Ecto neural progenitor cell (in vitro differentiated cells): ENCODE data around the gene KIRREL3.

ENCODE experiments used
- DNase-seq: peaks from one replicate; pipeline ENCODE4 v3.0.0-alpha.2; 2018; ENCODE audit warnings: low spot score

Gene KIRREL3

DNA sequence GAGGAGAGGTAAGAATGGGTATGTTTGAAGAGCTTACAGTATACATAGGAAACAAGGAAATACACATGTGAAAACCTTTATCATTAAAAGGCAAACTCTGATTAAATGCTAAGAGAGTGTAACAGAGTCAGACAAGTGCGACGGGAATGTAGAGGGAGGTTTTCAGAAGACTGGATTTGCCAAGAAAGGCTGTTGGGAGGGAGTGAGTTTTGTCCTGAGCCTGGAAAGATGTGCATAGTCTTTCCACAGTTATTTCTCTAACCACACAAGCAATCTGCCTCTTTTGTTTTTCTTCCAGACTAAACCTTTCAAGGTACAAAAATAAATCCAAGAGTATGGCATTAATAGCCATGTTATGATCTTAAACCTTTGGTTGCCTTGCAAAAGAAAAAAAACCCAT, 170.9 kb downstream of the KIRREL3 start:
- no peak for DNase-seq

DNA sequence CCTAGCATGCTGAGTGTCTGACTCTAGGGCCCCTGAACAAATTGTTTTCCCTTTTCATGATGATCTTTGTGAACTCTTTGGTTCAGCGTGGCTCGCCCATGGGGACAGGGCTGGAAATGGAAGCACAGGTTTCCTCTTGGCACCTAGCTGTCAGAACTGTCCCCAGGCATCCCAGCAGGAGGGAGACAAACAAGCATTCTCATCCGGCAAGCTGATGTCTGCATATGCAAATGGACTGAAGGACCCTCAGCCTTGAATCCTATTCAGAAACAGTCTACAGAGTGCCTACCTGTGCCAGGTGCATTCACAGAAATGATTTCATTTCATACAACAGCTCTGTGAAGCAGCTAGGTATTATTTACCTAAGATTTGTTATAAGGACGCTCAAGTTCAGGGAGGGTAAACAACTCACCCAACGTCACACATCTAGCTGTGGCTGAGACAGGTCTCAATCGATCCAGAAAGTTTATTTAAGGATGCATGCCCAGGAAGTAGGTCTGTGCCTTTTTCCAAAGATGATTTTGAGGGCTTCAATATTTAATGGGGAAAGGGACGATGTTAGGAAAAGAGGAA, 176.4 kb downstream of the KIRREL3 start:
- no peak for DNase-seq

DNA sequence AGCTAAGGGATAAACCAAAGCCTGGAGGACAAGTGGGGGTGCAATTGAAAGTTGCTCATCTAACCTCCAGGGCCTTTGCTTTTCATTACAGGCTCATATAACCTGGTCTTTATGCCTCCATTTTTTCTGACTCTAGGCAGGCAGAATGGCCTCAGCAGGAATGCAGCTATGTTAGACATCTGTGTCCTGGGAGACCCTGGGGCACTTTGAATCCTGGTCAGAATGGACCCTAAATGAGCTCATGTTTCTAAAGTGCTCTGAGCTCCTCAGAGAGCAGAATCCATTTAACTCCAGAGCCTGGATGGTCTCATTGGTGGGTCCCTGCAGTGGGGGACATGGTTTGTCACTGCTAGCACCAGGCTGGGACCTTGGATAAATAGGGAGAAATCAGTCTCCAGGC, 177.3 kb downstream of the KIRREL3 start:
- no peak for DNase-seq

DNA sequence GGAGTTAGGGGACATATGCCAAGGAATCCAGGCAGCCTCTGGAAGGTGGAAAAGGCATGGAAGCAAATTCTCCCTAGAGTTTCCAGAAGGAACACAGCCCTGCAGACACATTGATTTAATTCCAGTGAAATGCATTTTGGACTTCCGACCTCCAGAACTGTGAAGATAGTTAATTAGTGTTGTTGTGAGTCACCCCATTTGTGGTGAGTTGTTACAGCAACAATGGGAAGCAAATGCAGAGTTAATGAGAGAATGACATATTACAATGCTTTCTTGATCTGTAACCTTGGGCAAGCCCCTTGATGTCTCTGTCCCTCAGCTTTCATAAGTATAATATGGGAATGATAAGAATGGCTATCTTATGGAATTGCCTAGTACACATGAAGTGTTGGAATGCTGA, 178.7 kb downstream of the KIRREL3 start:
- DNase-seq: no peak

DNA sequence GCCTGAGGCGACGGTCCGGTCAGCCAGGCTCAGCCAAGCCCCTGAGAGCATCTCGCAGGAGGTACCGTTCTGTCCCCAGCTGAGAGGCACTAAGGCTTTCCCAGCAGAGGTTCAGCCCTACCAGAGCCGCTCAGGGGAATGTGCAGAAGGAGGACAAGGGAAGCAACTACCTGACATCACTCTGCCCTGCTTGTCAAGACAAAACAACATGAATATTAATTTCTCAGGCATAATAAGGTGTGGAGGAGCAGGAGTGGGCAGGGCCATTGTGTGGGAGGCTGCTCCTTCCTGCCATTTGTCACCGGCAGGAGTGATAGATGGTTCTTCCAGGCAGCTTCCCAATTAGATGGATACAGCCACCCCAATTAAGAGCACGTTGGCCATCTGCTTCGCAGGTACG, 181.4 kb downstream of the KIRREL3 start:
- no peak for DNase-seq

DNA sequence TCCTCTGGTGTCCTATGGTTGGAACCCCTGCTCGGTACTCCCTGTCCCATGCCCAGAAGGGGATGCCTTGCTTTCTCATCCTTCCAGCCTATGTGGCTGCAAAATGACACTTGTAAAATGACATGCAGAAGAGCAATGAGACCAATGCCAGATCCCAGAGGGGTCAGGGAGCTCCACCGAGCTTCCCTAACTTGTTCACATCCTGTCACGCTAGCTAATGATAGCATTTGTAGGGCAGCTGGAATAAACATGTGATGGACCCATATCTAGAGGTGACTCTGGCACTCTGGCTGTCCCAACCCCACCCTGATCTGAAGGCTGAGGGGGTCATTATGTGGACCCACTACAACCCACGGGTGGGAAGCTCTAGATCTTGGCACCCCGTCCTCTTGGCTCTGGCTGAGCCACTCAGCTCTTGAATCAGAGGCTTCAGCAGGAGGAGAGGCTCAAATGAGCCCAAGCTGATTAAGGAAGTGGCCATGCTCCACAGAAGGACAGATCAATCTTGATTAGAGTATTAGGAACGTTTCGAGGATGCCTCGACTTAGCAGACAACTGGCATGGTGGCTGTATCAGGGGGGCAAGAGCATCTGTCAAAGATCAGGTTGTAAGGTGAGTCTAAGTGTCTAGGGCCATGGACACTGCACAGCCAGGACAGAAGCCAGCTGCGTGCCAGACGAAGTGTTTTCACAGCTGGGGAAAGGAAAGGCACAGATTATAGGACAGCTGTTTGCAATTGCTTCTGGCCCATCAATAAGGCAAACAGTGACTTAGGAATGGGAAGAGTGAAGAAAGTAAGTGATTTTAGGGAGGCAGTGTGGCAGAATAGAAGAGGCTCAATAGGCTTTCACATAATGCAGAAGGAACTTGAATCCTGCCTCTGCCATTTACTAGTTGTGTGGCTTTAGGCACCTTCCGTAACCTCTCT, 182.8 kb downstream of the KIRREL3 start:
- DNase-seq: no peak

DNA sequence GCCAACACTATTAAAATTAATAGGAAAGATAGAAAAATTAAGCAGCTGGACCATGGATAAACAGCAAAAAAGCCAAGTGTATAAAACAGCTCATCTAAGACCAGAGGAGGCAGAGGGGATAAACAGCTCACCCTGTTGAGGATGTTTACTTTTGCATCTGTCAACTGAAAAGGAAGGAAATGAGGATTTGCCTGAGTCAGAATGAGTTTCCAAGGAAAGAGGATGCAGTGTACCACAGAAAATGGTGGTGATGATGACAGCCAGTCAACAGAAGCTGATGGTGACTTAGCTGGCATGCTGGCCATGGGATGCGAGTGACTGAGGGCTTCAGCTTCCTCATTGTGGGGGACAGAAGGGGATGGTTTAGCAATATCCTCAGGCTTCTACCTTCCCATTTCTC, 183.5 kb downstream of the KIRREL3 start:
- no peak for DNase-seq

DNA sequence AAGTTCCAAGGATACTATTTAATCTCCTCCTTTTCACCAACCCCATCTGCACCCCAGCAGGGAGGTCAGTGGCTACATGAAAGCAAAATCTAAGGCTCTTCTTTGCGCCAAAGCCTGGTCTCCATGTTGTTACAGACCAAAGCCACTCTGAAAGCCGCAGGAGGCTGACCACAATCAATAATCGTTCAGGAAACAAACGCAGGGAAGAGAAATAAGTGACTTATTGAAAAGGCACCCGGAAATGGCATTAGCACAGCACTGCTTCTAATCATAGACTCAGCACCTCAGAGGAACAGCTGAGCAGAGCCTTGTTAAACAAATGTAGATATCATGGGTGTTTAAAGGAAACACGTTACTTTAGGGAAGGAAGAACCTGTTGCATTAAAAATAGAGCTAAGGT, 183.9 kb downstream of the KIRREL3 start:
- DNase-seq: no peak

DNA sequence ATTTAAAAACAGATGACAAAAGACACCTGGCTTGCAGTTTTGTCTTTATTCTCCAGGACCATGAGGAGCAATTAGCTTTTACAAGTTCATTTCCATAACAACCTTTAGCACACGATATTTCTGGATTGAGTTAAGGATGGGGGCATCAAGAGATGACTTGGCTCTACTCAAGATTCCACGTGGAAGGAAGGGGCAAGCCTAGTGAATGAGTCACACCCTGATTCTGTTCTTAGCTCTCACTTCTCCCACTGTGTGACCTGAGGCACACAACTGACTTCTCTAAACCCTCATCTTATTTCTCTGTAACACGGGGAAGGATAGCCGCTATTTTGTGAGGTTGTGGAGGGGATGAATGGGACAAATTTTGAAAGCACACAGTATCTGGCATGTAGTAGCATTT, 185.5 kb downstream of the KIRREL3 start:
- no peak for DNase-seq

DNA sequence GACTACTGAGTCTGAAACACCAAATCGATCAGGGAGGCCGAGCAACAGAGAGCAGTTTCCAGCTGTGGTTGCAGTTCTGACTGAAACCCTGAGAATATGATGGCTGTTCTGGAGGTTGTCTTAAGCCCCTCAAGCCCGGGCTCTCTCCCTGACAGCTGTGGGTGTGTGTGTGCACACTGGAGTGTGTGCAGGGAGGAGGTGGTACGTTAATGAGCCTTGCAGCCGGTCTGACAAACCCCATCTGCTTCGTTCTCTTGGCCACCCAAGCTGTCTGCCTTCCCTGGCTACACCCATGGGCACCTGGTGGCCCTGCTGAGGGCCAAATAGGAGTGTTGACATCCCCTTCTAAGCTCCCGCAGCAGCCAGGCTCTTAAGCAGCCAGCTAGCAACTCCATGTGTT, 189.8 kb downstream of the KIRREL3 start:
- DNase-seq: no peak

DNA sequence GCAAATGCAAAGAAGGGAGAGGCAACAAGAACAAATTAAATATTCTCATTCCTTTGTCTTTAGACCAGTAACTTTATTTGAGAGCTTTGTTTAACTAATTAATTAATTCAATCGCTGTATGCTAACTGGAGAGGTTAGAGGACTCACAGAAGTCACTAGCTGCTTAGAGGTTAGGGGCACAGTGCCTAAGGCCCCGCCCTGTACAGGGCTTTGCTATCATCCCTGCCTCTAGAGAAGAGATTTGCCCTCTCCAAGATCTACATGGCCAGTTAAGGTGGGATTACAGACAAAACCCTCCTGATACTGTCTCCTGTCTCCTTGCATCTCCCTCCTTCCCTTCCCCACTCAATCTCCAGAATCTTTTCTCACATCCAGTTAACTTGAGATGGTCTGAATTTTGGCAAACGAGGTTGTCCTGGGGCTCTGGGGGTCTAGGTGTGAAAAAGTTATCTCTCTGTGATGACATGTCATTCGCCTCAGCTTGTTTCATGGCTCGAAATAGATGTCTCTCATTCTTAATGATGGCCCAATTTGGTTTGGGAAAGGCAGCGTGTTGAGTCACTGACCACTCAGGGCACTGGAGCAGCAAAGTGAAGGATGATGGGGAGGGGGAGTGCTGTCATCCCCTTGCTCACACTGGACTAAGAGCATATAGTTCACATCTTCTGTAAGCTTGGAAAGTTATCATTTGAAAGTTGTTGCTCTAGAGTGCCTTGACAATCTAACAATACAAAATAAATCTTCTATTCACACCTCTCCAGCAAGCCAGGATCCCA, 190.9 kb downstream of the KIRREL3 start:
- no peak for DNase-seq

DNA sequence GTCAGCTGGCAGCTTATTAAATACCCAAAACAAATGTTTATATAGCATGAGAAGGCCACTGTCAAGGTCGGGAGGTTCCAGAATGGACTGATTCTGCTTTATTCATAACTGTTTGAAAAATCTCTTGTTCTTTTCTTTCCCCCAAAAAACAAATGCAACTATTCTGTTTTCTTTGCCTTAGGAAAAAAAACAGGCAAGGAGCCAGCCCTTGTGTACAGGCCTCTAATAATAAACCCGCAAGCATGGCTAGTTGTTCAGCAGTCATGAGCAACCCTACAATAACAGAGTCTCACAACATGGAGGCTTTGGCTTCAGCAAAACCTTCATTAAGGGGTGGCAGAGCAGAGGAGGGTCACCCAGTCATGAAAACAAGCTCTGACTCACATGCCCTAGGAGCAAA, 191.7 kb downstream of the KIRREL3 start:
- DNase-seq: no peak

DNA sequence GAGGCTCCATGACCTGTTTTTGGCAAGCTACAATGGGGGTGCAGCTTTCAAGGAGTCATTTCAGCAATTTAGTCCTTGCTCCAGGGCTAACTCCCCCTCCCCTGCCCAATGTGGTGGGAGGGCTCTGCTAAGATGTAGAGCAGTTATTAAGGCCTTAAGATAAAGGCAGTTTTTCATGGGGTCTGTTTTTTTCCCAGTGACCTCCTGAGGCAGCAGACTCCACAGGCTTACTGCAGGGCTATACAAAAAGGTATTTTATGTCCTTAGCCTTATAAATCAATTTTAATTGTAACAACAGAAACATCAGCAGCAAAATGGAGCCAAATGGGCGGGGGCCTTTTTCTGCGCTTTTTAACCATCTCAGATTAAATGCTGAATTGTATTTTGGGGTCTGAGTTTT, 192.3 kb downstream of the KIRREL3 start:
- DNase-seq: no peak

DNA sequence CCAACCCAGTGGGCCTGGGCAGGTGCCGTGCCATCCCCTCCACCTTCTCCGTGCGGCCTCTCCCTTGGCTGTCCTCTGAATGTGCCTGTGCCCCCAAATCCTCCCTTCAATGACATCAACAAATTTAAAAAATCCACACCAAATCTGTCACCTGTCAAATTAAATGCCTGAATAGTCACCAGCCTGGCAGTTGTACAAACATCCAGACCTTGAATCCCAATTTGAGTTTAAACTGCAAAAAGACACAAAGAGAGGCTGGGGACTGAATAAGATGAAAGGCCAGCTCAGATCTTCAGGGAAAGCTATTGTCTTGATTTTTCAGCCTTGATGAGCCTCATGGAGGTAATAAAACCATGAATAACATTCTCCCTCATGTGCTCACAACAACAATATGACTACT, 194.7 kb downstream of the KIRREL3 start:
- no peak for DNase-seq

DNA sequence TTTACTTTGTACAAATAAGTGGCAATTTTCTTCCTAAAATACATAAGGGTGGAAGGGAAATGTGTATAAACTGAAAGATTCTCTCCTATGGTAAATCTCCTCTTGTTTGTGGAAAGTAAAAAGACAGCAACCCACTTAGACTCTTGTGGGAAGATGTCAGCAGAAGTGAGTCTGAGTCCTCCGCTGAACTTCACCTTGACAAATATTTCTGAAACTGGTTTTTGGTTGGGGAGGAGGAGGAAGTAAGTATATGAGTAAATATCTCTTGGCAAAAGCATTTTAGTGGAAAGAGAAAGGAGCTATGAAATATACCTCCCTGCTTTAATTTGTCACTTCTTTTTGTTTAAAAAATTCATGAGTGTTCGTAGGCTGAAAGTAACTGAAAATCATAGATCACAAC, 196.2 kb downstream of the KIRREL3 start:
- DNase-seq: no peak

DNA sequence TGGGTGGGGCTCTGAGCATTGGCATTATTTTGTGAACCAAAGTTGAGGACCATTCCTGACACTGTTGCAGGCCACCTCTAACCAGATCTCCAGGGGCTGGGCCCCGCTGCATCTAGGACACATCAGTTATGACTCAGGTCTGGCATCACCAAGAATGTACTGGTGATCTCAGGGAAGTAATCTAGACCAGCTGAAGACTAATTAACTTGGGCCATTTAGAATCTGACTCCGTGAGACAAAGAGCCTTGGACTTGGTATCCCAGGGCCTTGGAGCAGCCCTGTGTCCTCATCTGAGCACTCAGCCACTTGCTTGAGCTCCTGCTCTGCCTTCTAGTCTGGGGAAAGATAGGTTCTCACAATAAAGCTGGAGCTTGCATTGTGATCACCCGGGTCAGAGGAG, 200.6 kb downstream of the KIRREL3 start:
- no peak for DNase-seq

DNA sequence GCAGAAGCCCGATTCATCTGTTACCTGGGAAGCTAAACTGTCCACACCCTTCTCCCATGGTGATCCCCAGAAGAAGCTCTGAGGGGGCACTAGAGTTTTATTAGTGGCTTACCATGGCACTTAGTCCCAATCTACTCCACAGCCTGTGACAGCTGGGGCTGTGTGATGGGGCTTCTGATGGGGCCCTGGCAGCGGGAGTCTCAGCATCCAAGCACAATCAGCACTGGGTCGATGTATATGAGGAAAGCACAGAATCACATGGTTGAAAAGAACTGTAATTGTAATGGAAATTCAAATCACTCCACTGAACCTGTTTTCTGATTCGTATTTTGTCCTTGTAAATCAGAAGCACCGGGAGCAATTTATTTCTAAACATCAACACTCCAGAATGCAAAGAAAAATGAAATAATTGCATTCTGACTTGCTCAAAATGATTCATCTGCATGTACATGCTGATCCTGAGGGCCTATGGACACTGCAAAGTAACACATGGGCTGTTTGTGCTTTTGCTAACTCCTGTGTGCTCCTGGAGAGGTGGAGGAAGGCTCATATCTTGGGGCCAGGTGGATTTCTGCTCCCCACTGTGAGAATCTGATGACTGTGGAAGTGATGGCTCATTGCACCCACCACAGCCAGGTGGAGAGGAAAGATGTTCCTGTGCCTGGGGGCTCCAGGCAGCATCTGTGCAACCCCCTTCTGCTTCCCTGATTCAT, 203.0 kb downstream of the KIRREL3 start:
- DNase-seq: no peak

DNA sequence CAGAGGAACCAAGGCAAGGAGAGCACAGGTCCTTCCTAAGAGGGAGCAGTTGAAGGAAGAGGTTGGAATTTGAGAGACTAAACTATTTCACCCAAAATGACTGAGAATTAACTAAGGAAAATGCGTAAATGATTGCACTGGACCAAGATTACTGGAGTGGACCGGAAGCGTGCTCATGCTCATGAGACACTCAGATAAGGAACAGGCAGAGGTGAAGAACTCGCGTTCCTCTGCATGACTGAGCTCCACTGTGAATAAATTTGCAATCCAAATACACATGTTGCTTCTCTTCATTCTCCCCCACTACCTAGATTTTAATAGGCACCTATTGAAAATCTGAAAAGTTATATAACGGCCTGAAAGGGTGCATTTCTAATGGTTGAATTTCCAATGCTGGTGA, 207.0 kb downstream of the KIRREL3 start:
- DNase-seq: no peak

DNA sequence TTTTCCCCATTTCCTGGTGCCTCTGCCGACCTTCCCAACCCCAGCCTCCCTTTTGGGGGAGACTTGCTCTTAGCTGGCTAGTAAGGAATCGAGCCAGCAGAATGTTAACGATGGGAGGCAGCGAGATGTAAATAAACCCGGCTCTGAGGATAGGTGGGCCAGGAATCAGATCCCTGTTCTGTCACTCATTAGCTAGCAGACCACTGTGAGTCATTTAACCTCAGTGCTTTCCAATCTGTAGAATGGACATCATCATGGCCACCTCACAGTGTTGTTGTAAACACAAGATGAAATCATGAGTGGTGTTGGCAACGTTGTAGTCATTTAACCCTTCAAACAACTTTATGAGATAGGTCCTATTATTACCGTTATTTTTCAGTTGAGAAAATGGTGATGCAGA, 208.6 kb downstream of the KIRREL3 start:
- no peak for DNase-seq

DNA sequence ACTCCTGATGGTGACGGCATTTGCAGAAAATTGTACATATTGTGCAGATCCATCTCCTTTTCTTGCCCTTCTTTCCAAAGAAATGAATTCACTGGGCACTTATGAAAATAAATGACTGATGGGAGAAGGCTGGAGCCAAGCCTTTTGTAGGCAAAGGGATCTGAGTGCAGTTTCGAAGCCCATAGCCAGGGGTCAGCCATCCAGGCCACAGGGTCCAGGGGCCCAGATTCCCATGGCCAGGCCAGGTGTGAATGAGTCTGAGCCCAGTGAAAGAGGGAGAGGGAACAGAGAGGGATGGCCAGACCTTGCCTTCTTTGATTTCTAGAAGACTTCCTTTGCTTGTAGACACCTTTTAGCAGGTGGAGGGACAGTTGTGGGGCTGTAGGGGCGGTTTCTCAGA, 209.1 kb downstream of the KIRREL3 start:
- peak; percentile 52 for DNase-seq

DNA sequence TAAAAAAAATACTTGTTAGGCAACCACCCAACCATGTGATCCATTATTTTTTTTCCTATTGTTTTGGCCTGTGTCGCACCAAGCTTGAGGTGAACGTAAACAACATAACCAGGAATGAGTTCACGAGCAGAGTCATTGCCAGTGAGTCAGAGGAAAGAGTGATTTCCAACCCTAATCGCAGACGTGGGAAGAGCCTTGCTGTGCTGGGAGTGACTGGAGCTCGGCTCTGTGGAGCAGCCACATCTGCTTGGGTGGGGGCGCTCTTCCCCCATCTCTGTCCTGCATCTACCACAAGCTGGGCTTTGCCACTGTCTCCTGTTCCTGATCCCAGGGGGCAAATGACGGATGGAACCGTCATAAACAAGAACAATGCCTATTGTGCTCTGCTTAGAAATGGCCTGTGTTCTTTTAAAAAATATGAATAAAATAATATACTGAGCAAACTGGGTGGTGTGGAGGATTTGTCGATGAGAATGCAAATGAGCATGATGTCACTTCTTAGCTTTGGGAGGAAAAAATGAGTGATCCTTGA, 210.0 kb downstream of the KIRREL3 start:
- DNase-seq: no peak

DNA sequence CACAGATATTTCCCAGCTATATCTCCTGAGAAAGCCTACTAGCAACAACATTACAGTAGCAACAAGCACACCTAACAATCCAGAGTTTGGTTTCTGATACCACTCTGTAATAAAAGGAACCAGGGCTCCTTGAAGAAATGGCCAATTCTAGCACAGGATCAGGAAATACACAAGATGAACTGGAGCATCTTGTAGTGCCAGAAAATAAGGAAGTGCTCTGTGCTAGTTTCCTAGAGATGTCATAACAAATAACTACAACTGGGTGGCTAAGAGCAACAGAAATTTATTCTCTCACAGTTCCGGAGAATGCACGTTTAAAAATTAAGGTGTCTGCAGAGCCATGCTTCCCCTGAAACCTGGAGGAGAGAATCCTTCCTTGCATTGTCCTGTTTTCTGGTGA, 217.8 kb downstream of the KIRREL3 start:
- DNase-seq: no peak
